GM12878 (cell line): ENCODE measurements around the gene ARAP1.

ENCODE experiments used
- CTCF ChIP-seq, 3 experiments: IDR thresholded peaks in 2 of 3; conservative IDR thresholded peaks in 1 of 3; 2 replicates each; pipeline ENCODE4 v1.5.1; 2011; ENCODE audit warnings: low read depth in 3 of 3, low read length in 3 of 3, mild to moderate bottlenecking in 3 of 3, control low read depth in 2 of 3, moderate library complexity in 2 of 3, inconsistent platforms in 1 of 3, mixed read lengths in 1 of 3; ENCODE audit not compliant: control insufficient read depth in 2 of 3, insufficient read depth in 1 of 3; ENCODE audit errors: extremely low read depth in 1 of 3
- SMC3 ChIP-seq: IDR thresholded peaks from 2 replicates; pipeline ENCODE4 v1.6.1; 2011; ENCODE audit warnings: low read length, improper control_type of control experiment, borderline replicate concordance
- ZNF24 ChIP-seq: fragments of 450-650 bp; IDR thresholded peaks from 2 replicates; pipeline ENCODE4 v1.6.1; 2017; ENCODE audit warnings: antibody characterized with exemption, mild to moderate bottlenecking

- TF ChIP-seq CTCF (IDR thresholded peaks at IDR 0.05 in 2 of 3, conservative IDR thresholded peaks at IDR 0.05 in 1 of 3; ENCODE audit: control insufficient read depth in 2 of 3, extremely low read depth in 1 of 3, insufficient read depth in 1 of 3, low read depth in 3 of 3, low read length in 3 of 3) = no peak
- no peak for TF ChIP-seq SMC3
- TF ChIP-seq ZNF24 = no peak
Measured at GRCh38 chr11:72712841-72713240, 39.4 kb downstream of the ARAP1 start.
